Effector memory CD8-positive, alpha-beta T cell (primary cell): Measurements from ENCODE around the gene TANGO6.
"Not testable (repeated sequence)": the region's sequence is repeated elsewhere in the genome, so short reads cannot be mapped to it uniquely, and the experiment has no call there.

Source experiments
- ATAC-seq: fragments of 150-1000 bp; cut with Tn5 transposase; replicated peaks from 2 replicates; pipeline ENCODE4 v1.10.0; 2021; ENCODE audit warnings: mild to moderate bottlenecking, moderate library complexity
- DNase-seq, 3 experiments: peaks; one replicate each; pipeline ENCODE4 v3.0.0; 2021
- H3K27ac Mint-ChIP-seq, 2 donors: one replicate each; pipeline ENCODE4 v1.8.0; 2022; ENCODE audit warnings: mild to moderate bottlenecking in 2 of 2, mixed read lengths in 2 of 2, moderate library complexity in 2 of 2
- H3K27me3 Mint-ChIP-seq, 2 donors: one replicate each; pipeline ENCODE4 v1.8.0; 2022; ENCODE audit warnings: mixed read lengths in 2 of 2
- H3K36me3 Mint-ChIP-seq: one replicate; pipeline ENCODE4 v1.8.0; 2022; ENCODE audit warnings: mild to moderate bottlenecking, moderate library complexity, mixed read lengths; ENCODE audit not compliant: insufficient read depth
- H3K4me1 Mint-ChIP-seq, 2 donors: one replicate each; pipeline ENCODE4 v1.8.0; 2022; ENCODE audit warnings: low read depth in 2 of 2, mixed read lengths in 2 of 2
- H3K4me3 Mint-ChIP-seq, 2 donors: one replicate each; pipeline ENCODE4 v1.8.0; 2022; ENCODE audit warnings: mild to moderate bottlenecking in 2 of 2, mixed read lengths in 2 of 2, moderate library complexity in 2 of 2
- H3K9me3 Mint-ChIP-seq, 2 donors: one replicate each; pipeline ENCODE4 v1.8.0; 2022; ENCODE audit warnings: mixed read lengths in 2 of 2

Gene TANGO6

GRCh38 chr16:68978303-68978954 is 135.1 kb downstream of the TANGO6 start:
- DNase-seq (no peak), ATAC-seq (no peak)
- peaks cover 44% of the 10 kb centered on the region for H3K36me3 Mint-ChIP-seq
- no peak overlapping the region for H3K27ac Mint-ChIP-seq
- H3K4me1 Mint-ChIP-seq: no peaks in the 10 kb centered on the region
- no peak overlapping the region for H3K4me3 Mint-ChIP-seq
- H3K9me3 Mint-ChIP-seq: no peaks in the 10 kb centered on the region
- no peaks in the 10 kb centered on the region for H3K27me3 Mint-ChIP-seq

GRCh38 chr16:68980695-68981315 is 137.5 kb downstream of the TANGO6 start:
- Mint-ChIP-seq H3K4me3 (no peak overlapping the region), H3K27me3 (no peaks in the 10 kb centered on the region), H3K36me3 (peaks cover 43% of the 10 kb centered on the region), H3K27ac (no peak overlapping the region), H3K4me1 (no peaks in the 10 kb centered on the region), H3K9me3 (no peaks in the 10 kb centered on the region)
- ATAC-seq (no peak), DNase-seq (no peak)

DNA sequence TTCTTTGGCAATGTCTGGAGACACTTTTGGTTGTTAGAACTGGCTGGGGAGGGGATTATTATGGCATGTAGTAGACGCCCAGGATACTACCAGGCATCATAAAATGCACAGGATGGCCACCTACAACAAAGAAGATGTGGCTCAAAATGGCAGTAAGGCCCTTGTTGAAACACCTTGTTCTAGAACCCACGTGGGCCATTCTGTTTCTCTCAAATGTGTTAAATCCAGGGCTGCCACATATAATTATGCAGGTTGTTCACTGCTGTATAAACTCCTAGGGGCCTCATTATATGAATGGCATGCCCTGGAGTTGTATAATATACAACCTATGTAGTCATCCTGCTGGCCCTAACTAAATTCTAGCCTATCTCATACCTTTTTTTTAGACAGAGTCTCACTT is 138.6 kb downstream of the TANGO6 start:
- no peak for ATAC-seq
- H3K4me1 Mint-ChIP-seq: no peaks in the 10 kb centered on the region

DNA sequence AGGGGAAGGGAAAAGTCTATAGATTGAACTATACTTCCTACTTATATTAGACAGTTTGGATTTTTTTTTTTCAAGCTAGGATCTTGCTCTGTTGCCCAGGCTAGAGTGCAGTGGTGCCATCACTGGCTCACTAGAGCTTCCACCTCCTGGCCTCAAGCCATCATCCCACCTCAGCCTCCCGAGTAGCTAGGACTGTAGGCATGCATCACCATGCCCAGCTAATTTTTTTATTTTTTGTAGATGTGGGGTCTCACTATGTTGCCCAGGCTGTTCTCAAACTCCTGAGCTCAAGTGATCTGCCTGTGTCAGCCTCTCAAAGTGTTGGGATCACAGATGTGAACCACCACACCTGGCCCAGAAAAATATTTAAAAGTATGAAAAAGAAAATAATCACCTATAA is 141.1 kb downstream of the TANGO6 start:
- DNase-seq (no peak), ATAC-seq (no peak)
- H3K4me1 Mint-ChIP-seq: no peaks in the 10 kb centered on the region
- H3K27ac Mint-ChIP-seq: no peak overlapping the region
- no peak overlapping the region for H3K4me3 Mint-ChIP-seq
- H3K9me3 Mint-ChIP-seq: no peaks in the 10 kb centered on the region
- H3K36me3 Mint-ChIP-seq: peaks cover 35% of the 10 kb centered on the region
- no peaks in the 10 kb centered on the region for H3K27me3 Mint-ChIP-seq

More for the DNA sequence above, 138.6 kb downstream of the TANGO6 start:
- Mint-ChIP-seq H3K27ac (no peak overlapping the region), H3K36me3 (peaks cover 38% of the 10 kb centered on the region), H3K9me3 (no peaks in the 10 kb centered on the region), H3K4me3 (no peak overlapping the region), H3K27me3 (no peaks in the 10 kb centered on the region)
- no peak for DNase-seq

GRCh38 chr16:68985268-68985667 is 141.9 kb downstream of the TANGO6 start:
- Mint-ChIP-seq H3K4me3 (no peak overlapping the region), H3K9me3 (no peaks in the 10 kb centered on the region), H3K27ac (no peak overlapping the region), H3K4me1 (no peaks in the 10 kb centered on the region), H3K36me3 (peaks cover 31% of the 10 kb centered on the region), H3K27me3 (no peaks in the 10 kb centered on the region)
- no peak for DNase-seq
- no peak for ATAC-seq

- Mint-ChIP-seq H3K9me3 (no peaks in the 10 kb centered on the region), H3K36me3 (peaks cover 30% of the 10 kb centered on the region), H3K27me3 (no peaks in the 10 kb centered on the region), H3K4me3 (no peak overlapping the region), H3K4me1 (no peaks in the 10 kb centered on the region), H3K27ac (no peak overlapping the region)
- no peak for ATAC-seq
- DNase-seq: no peak
Measured at GRCh38 chr16:68985855-68986254, 142.5 kb downstream of the TANGO6 start.

DNA sequence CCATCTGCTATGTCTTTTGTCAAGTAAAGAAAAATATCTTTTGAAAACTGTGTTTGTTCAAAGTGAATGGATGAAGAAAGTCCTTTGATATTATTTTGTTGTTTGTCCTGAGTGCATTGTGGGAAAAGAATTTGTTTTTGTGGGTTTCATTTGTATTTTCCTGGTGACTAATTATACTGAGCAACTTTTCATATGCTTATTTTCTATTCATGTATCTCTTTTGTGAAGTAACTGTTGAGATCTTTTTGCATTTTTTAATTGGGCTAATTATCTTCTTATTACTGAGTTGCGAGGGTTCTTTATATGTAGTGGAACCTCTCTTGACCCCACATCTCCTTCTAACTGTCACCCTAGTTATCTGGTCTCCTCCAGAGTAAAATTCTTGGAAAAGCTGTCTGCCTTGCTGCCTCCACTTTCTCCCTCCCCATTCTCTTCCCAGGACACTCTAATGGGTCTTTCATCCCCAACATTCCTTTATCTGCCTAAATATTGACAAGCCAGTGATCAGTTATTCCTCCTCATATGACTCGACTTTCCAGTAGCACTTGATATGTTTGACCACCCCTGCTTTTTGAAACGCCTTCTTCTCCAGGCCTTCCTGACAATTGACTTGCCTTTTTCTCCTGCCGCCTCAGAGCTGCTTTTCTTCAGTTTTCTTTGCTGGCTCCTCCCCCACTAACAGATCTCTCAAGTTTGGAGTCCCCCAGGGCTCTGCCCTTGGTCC is 144.6 kb downstream of the TANGO6 start:
- no peak overlapping the region for H3K4me3 Mint-ChIP-seq
- H3K36me3 Mint-ChIP-seq: peaks cover 21% of the 10 kb centered on the region
- H3K4me1 Mint-ChIP-seq: no peaks in the 10 kb centered on the region
- no peaks in the 10 kb centered on the region for H3K9me3 Mint-ChIP-seq
- H3K27me3 Mint-ChIP-seq: no peaks in the 10 kb centered on the region
- peak overlapping the region in 1 of 2 donors; percentile 0 for H3K27ac Mint-ChIP-seq
- ATAC-seq: no peak
- DNase-seq: no peak

DNA sequence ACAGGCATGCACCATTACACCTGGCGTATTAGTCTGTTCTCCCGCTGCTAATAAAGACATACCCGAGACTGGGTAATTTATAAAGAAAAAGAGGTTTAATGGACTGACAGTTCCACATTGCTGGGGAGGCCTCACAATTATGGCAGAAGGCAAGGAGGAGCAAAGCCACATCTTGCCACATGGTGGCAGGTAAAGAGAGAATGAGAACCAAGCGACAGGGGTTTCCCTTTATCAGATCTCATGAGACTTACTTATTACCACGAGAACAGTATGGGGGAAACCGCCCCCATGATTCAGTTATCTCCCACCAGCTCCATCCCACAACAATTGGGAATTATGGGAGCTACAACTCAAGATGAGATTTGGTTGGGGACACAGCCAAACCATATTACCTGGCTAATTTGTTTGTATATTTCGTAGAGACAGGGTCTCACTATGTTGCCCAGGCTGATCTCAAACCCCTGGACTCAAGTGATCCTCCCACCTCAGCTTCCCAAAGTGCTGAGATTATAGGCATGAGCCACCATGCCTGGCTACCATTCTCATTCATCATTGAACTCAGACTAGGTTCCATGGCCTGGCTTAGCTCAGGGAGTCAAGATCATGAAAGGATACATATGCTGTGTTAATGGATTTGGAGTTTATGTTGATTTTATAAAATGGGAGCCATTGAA is 147.0 kb downstream of the TANGO6 start:
- H3K4me3 Mint-ChIP-seq, H3K9me3 Mint-ChIP-seq, H3K27me3 Mint-ChIP-seq, H3K4me1 Mint-ChIP-seq, DNase-seq, H3K27ac Mint-ChIP-seq, ATAC-seq, H3K36me3 Mint-ChIP-seq: not testable (repeated sequence)

GRCh38 chr16:68991075-68991474 is 147.7 kb downstream of the TANGO6 start:
- Mint-ChIP-seq H3K9me3 (no peaks in the 10 kb centered on the region), H3K4me3 (no peak overlapping the region), H3K27me3 (no peaks in the 10 kb centered on the region), H3K27ac (no peak overlapping the region), H3K36me3 (peaks cover 6% of the 10 kb centered on the region), H3K4me1 (no peaks in the 10 kb centered on the region)
- DNase-seq: no peak
- ATAC-seq: no peak

DNA sequence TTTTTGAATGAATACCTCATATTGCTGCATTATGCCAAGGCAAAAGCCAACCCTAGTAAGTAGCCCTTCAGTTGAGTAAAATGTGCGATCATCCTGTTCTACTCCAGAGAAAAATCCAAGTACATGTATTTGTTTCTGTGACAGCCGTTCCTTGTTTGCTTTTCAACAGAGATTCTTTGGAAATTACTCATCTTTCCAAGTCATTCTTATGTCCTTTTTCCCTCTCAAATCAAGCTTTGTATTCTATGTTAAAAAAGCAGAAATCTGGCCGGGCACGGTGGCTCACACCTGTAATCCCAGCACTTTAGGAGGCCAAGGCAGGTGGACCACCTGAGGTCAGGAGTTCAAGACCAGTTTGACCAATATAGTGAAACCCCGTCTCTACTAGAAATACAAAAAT is 149.2 kb downstream of the TANGO6 start:
- Mint-ChIP-seq H3K27ac (no peak overlapping the region), H3K4me1 (no peaks in the 10 kb centered on the region), H3K4me3 (no peak overlapping the region), H3K36me3 (peaks cover 6% of the 10 kb centered on the region), H3K27me3 (no peaks in the 10 kb centered on the region), H3K9me3 (no peaks in the 10 kb centered on the region)
- DNase-seq (no peak), ATAC-seq (no peak)

- Mint-ChIP-seq H3K36me3 (peaks cover 5% of the 10 kb centered on the region), H3K9me3 (no peaks in the 10 kb centered on the region), H3K27me3 (no peaks in the 10 kb centered on the region), H3K4me1 (no peaks in the 10 kb centered on the region), H3K27ac (peak overlapping the region in 1 of 2 donors; percentile 28), H3K4me3 (no peak overlapping the region)
- no peak for ATAC-seq
- no peak for DNase-seq
Measured at GRCh38 chr16:68993456-68993855, 150.1 kb downstream of the TANGO6 start.

DNA sequence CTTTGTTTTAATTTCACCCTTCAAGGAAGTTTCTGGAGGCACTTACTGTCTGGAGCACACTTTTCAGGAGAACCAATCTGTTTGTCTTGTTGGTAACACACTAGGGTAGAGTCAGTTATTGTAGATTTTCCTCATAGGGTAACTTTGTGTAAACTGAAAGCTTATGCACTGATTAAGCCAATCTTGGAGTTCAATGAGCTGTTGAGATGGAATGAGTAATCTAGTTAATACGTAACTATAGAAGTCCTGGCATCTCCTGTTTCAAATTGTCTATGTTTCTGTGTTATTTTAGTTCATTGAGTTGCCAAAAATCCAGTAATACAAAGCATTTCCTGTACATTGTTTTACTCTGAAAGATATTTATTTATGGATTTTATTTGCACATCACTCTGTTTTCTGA is 150.6 kb downstream of the TANGO6 start:
- H3K9me3 Mint-ChIP-seq: no peaks in the 10 kb centered on the region
- ATAC-seq: no peak
- no peak for DNase-seq
- H3K4me3 Mint-ChIP-seq: no peak overlapping the region
- H3K4me1 Mint-ChIP-seq: no peaks in the 10 kb centered on the region
- H3K36me3 Mint-ChIP-seq: peaks cover 3% of the 10 kb centered on the region
- no peaks in the 10 kb centered on the region for H3K27me3 Mint-ChIP-seq
- H3K27ac Mint-ChIP-seq: peak overlapping the region in 1 of 2 donors; percentile 28

DNA sequence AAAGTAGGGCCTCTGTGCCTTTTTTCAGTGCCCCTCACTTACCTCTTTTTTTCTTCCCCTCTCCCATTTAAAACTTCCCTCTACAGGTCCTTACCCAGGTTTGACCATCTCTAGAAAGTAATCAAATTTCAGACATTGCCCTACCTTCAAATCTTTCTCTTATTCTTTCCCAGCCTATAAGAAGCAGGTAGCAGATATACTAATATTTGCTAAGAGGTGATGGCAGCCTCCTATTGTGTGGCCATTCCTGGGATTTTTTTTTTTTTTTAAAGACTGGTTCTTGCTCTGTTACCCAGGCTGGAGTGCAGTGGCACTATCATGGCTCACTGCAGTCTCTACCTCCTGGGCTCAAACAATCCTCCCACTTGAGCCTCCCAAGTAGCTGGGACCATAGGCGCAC is 151.0 kb downstream of the TANGO6 start:
- Mint-ChIP-seq H3K4me1 (no peaks in the 10 kb centered on the region), H3K36me3 (peaks cover 3% of the 10 kb centered on the region), H3K27me3 (no peaks in the 10 kb centered on the region), H3K27ac (no peak overlapping the region), H3K9me3 (no peaks in the 10 kb centered on the region), H3K4me3 (no peak overlapping the region)
- ATAC-seq (no peak), DNase-seq (no peak)
